Measurements from ENCODE around the gene CIAO2B. TPM values are rescaled to one million over a fixed set of nuclear protein-coding genes. Genes with fewer than 3 reads are reported as not detected.

The CIAO2B gene
- total RNA-seq, 1 donor from 2014 or later: 89.4 TPM

- Mint-ChIP-seq H3K27ac (ENCODE audit: unreplicated experiment) (no peak overlapping the region), H3K4me3 (ENCODE audit: unreplicated experiment) (peak overlapping the region; percentile 95), H3K4me1 (ENCODE audit: low read depth, unreplicated experiment) (peaks cover 8% of the 10 kb centered on the region), H3K9me3 (ENCODE audit: unreplicated experiment) (peaks cover 5% of the 10 kb centered on the region), H3K27me3 (ENCODE audit: unreplicated experiment) (peaks cover 8% of the 10 kb centered on the region), H3K36me3 (ENCODE audit: unreplicated experiment) (no peaks in the 10 kb centered on the region)
- TF ChIP-seq CTCF (IDR thresholded peaks at IDR 0.05; ENCODE audit: partially characterized antibody, unreplicated experiment): no peak
- DNase-seq: no peak
Measured at GRCh38 chr16:66932076-66932475, 2.1 kb downstream of the CIAO2B start.

- Mint-ChIP-seq H3K27ac (ENCODE audit: unreplicated experiment) (no peak overlapping the region), H3K36me3 (ENCODE audit: unreplicated experiment) (no peaks in the 10 kb centered on the region), H3K4me1 (ENCODE audit: low read depth, unreplicated experiment) (peaks cover 8% of the 10 kb centered on the region), H3K27me3 (ENCODE audit: unreplicated experiment) (peaks cover 8% of the 10 kb centered on the region), H3K9me3 (ENCODE audit: unreplicated experiment) (peaks cover 5% of the 10 kb centered on the region), H3K4me3 (ENCODE audit: unreplicated experiment) (no peak overlapping the region)
- TF ChIP-seq CTCF (IDR thresholded peaks at IDR 0.05; ENCODE audit: partially characterized antibody, unreplicated experiment): no peak
- DNase-seq: no peak
Measured at GRCh38 chr16:66931665-66932064, 2.5 kb downstream of the CIAO2B start.

- Mint-ChIP-seq H3K36me3 (ENCODE audit: unreplicated experiment) (no peaks in the 10 kb centered on the region), H3K4me3 (ENCODE audit: unreplicated experiment) (no peak overlapping the region), H3K27me3 (ENCODE audit: unreplicated experiment) (peaks cover 12% of the 10 kb centered on the region), H3K4me1 (ENCODE audit: low read depth, unreplicated experiment) (peaks cover 10% of the 10 kb centered on the region), H3K9me3 (ENCODE audit: unreplicated experiment) (peaks cover 5% of the 10 kb centered on the region), H3K27ac (ENCODE audit: unreplicated experiment) (no peak overlapping the region)
- no peak for DNase-seq
- TF ChIP-seq CTCF (IDR thresholded peaks at IDR 0.05; ENCODE audit: partially characterized antibody, unreplicated experiment): no peak
Measured at GRCh38 chr16:66930189-66930588, 4.0 kb downstream of the CIAO2B start.

- Mint-ChIP-seq H3K9me3 (ENCODE audit: unreplicated experiment) (peaks cover 6% of the 10 kb centered on the region), H3K4me3 (ENCODE audit: unreplicated experiment) (no peak overlapping the region), H3K4me1 (ENCODE audit: low read depth, unreplicated experiment) (peaks cover 12% of the 10 kb centered on the region), H3K36me3 (ENCODE audit: unreplicated experiment) (no peaks in the 10 kb centered on the region), H3K27me3 (ENCODE audit: unreplicated experiment) (peaks cover 10% of the 10 kb centered on the region), H3K27ac (ENCODE audit: unreplicated experiment) (no peak overlapping the region)
- TF ChIP-seq CTCF (IDR thresholded peaks at IDR 0.05; ENCODE audit: partially characterized antibody, unreplicated experiment): no peak
- no peak for DNase-seq
Measured at GRCh38 chr16:66928702-66929388, 5.4 kb downstream of the CIAO2B start.

- peaks cover 9% of the 10 kb centered on the region for H3K9me3 Mint-ChIP-seq (ENCODE audit: unreplicated experiment)
- no peak for TF ChIP-seq CTCF (IDR thresholded peaks at IDR 0.05; ENCODE audit: partially characterized antibody, unreplicated experiment)
- no peak overlapping the region for H3K4me3 Mint-ChIP-seq (ENCODE audit: unreplicated experiment)
- no peak for DNase-seq
- H3K4me1 Mint-ChIP-seq (ENCODE audit: low read depth, unreplicated experiment): peaks cover 12% of the 10 kb centered on the region
- peaks cover 14% of the 10 kb centered on the region for H3K27me3 Mint-ChIP-seq (ENCODE audit: unreplicated experiment)
- H3K36me3 Mint-ChIP-seq (ENCODE audit: unreplicated experiment): no peaks in the 10 kb centered on the region
- no peak overlapping the region for H3K27ac Mint-ChIP-seq (ENCODE audit: unreplicated experiment)
Measured at GRCh38 chr16:66927918-66928649, 6.1 kb downstream of the CIAO2B start.

Measured in glutamatergic neuron (in vitro differentiated cells).